CD1c-positive myeloid dendritic cell (primary cell): ENCODE measurements around the gene ZNF300.
"Not testable (repeated sequence)": the region's sequence is repeated elsewhere in the genome, so short reads cannot be mapped to it uniquely, and the experiment has no call there.

Source experiments
- DNase-seq: peaks from one replicate; pipeline ENCODE4 v3.0.0-alpha.2; 2016; ENCODE audit errors: extremely low spot score

Gene ZNF300

DNA sequence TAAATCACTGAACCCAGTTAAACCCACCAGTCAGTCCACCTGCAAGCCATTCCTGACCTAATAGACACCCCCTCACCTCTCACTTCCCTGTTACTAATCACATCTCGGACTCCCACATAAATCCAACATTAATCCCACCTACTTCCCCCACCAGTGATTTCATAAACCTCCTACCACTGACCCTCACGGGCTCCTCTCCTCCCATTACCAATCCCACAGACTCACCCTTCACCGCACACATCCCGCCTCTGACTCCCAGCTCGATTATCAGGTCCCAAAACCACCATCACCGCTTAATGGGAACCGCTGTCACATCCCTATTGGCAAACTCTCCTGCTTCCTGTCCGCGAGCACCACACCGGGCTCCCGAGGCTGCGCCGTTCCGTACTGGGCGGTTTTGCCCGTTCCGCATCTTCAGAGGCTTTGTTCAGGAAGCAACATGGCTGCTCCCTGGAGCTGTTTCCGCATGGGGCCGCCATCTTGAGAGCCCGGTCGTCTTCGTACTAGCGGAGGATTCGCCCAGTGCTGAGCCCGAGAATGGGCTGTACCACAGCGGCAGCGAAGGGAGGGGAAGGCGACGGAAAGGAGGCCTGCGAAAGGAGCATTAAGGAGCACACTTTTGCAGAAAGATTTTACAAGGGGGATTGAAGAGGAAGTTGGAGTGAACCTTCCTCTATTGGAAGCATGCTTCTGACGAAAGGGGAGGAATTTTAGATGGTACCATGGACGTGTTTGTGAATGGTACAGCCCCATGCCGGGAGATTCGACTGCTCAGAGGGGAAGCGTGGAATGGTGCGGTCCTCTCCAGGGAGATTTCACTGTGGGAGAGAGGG lies at the start of gene ZNF300:
TSS of gene ZNF300 (minus strand) at position 502 of the 833 bp plus-strand sequence. CDS start 1,825 bp downstream, outside the sequence.
- DNase-seq: peak; percentile 84

DNA sequence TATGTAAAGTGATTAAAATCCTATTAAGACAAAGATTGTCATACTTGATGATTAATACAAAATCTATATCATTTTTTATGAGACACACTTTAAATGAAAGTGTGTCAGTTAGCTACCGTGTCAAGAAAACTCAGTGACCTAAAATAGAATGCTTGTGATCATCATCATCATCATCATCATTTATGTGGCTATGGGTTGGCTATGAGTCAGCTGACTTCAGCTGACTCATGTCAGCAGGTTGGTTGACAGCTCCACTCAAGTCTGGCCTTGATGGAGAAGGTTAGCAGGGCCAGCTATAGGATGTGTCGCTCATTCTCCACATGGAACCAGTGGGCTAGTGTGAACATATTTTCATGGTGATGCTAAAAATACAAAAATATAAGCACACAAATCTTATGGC lies 43.8 kb upstream of the ZNF300 start:
- DNase-seq: no peak

DNA sequence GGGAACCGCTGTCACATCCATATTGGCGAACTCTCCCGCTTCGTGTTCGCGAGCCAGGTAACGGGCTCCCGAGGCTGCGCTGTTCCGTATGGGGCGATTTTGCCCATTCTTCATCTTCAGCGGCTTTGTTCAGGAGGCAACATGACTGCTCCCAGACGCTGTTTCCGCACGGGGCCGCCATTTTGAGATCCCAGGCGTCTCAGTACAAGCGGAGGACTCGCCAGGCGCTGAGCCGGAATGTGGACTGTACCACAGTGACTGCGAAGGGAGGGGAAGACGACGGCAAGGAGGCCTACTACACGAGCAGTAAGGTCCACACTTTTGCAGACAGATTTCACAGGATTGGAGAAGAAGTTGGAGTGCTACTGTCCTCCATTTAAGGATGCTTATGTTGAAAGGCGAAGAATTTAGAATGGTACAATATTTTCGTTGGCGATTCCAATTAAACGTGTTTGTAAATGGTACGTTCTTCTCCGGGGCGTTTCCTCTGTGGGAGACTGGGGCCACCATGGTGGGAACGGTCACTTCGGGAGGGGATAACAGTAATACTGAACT lies 41.6 kb upstream of the ZNF300 start:
- no peak for DNase-seq

DNA sequence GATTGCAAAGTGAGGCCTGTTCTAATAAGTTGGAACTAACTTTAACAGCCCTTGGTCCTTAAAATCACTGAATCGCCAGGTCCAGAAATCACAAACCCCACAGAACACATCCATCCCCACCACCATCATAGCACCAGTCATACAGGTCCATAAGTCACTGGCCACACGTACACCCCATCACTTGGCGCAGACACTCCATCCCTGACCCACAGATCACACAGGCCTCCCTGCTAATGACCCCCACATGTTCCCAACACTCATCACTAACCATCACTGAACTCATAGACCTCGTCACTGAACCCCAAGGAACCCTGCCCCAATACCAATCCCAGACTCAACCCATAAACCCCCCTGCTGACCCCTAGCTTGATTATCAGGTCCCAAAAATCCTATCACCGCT lies 41.2 kb upstream of the ZNF300 start:
- no peak for DNase-seq

DNA sequence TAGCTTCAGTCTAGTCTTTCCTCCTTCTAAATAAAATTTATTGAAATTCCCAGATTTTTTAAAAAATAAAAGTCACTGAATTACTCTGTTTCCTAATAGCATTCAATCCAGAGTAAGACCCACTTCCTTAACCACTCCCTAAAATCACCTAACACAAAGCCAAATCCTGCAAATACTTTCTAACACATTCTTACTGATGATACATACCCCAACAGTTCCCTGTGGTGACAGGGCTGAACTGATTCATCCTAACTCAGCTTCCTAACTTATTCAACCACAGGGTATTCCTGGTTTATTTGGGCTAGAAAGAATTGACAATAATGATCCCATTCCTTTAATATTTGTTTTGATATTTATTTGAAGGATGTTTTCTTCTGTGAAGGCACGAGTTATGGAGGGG lies 40.7 kb upstream of the ZNF300 start:
- DNase-seq: no peak

DNA sequence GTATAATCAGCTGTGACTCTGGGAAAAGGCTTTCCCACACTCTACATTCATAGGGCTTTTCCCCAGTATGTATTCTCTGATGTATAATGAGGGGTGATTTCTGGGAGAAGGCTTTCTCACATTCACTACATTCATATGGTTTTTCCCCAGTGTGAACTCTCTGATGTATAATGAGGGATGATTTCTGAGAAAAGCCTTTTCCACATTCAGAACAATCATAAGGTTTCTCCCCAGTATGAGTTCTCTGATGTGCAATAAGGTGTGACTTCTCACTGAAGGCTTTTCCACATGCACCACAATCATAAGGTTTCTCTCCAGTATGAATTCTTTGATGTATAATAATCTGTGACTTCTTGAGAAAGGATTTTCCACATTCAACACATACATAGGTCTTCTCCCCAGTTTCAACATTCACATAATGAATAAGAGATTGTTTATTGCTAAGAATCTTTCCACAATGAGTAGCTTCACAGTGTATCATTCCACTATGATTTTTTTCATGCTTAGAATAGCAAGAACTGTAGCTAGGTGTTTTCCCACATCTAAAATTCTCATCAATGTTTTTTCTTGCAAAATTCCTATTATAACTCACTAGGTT lies 26.7 kb upstream of the ZNF300 start:
- no peak for DNase-seq

DNA sequence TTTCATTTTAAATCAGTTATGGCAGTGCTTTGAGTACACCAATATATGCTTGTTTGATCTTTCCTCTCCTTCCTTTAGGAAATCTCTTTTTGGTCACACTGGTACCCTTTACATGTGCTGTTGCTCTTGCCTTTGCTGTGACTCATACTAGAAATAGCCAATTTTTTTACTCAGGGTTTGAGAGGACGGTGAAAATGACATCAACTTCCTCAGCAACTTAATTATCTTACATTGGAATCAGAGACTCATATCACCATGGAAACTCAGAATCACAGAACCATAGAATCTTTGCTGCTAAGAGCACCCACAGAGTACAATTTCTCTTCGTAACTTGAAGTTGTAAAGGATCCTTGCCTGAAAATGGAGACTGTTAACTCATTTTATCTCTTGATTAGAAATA lies 13.8 kb upstream of the ZNF300 start:
- DNase-seq: no peak

DNA sequence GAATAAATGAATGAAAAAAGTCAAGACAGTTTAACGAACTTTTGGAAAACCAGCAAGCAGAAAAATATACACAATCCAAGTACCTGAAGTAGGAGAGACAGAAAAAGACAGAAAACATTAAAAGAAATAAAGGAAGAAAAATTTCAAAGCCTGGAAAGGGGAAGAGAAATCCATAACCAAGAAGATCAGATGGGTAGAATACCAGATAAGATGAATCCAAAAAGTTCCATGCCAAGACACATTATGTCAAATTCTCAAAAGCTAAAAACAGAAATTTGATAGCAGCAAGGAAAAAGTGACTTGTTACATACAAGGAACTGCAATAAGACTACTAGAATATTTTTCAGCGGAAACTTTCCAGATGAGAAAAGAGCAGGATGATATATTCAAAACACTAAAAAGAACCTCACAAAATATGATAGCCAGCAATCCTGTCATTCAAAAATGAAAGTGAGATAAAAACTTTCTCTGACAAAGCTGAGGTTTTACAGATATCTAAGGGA lies 7.6 kb upstream of the ZNF300 start:
- DNase-seq: no peak

DNA sequence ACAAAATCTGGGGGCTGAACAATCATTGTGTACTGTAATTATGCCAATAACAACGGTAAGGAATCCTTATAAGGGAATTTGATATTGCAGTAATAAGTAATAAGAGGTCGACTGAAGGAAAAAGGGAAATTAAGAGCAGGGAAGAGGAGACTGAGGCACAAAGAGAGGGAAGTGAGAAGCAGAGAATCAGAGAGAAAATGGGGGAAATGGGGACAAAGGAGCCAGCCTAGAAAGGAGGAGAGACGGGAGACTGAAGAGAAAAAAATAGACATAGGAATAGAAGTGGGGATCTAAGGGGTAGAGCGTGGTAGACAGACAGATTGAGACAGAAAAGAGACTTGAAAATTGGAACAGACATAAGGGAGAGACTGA lies 518 bp upstream of the ZNF300 start:
- no peak for DNase-seq

DNA sequence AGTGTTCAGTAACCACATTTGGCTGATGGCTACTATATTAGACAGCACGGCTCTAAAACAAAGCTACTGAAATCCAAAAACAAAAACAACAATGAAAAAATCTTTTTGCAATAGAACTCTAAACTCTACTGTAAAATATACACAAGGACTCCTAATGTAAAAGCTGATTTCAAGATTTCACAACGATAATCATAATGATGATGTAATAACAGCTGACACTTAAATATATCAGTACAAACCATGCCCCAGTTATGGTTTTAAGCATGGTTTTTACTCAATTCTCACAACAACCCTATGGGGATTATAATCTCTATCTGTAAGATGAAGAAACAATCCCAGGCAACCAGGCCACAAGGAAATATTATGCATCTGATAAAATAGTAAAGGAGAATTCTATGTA lies 3.3 kb downstream of the ZNF300 start:
- DNase-seq: no peak

DNA sequence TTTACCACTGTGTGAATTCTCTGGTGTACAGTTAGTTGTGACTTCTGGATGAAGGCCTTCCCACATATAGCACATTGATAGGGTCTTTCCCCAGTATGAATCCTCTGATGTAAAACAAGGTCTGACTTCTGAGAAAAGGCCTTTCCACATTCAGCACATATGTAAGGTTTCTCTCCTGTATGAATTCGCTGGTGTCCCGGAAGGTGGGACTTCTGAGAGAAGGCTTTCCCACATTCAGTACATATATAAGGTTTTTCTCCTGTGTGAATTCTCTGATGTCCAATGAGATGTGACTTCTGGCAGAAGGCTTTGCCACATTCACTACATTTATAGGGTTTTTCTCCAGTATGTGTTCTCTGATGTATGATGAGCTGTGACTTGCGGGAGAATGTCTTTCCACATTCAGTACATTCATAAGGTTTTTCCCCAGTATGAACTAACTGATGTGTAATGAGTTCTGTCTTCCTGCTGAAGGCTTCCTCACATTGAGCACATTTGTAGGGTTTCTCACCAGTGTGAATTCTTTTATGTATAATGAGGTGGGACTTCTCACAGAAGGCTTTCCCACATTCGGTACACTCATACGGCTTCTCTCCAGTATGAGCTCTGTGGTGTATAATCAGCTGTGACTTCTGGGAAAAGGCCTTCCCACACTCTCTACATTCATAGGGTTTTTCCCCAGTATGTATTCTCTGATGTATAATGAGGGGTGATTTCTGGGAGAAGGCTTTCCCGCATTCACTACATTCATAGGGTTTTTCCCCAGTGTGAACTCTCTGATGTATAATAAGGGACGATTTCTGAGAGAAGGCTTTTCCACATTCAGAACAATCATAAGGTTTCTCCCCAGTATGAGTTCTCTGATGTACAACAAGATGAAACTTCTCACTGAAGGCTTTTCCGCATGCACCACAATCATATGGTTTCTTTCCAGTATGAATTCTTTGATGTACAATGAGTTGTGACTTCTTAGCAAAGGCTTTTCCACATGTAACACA lies 9.1 kb downstream of the ZNF300 start:
- DNase-seq: no peak

DNA sequence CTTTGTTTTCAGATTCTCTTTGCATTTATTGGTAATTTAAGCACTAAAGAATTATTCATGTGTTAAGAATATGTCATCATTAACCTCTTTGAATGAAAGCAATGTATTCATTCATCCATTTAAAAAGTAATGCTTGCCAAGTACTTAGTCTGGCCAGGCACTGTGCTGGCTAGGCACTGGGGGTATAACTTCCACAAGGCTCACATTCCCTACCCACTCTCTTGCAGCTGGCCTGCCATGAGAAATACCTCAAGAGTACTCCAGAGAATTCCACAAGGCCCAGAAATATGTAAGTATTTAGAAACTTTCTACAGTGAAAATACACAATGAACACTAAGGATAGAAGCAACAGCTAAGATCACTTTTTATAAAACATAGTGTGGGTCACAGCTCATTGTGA lies 25.4 kb downstream of the ZNF300 start:
- no peak for DNase-seq

DNA sequence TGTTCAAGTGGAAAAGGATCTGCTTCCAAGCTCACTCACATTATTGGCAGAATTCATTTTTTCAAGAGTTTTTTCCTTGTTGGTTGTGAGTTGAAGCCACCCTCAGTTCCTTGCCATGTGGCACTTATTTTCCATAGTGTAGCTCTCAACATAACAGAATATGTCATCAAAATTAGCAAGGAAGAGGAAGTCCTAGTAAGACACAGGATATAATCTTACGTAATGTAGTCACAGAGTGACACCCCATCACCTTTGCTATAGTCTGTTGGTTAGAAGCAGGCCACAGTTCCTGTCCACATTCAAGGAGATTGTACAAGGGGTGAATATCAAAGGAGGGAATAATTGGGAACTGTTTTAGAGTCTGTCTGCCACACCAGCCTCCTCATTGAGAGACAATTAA lies 42.7 kb downstream of the ZNF300 start:
- peak; percentile 20 for DNase-seq

DNA sequence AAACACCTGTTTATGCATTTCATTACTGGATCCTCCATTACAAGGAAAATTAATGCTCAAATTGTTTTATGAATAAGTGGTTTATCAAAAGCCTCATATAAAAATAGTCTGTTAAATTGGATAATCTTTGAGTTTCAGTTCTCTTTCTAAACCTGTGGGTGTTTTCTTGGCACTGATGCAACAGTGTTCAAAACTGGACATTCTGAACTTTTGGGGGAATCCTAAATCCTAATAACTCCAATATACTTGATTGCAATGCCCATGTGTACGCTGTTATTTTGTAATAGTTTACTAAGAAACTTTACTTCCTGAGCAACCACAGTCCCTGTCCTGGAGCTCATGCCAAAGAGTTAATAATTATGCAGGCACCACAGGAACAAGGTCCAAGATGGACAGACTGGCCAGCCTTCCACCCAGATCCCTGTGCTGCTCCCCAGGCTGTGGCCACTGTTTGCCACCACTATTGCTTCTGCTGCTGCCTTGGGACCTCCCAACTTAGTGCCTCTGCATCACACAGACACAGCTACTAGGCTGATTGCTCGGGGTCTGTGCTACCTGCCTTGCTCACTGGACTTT lies 44.4 kb downstream of the ZNF300 start:
- DNase-seq: peak; percentile 56

DNA sequence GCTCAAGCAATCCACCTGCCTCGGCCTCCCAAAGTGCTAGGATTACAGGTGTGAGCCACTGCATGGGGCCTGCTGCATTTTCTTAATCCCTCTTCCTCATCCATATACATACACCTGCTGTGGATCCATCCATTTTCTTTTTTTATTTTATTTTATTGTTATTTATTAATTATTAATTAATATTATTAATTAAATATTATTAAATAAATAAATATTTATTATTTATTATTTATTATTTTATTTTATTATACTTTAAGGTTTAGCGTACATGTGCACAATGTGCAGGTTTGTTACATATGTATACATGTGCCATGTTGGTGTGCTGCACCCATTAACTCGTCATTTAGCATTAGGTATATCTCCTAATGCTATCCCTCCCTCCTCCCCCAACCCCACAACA lies 48.1 kb downstream of the ZNF300 start:
- DNase-seq: not testable (repeated sequence)

DNA sequence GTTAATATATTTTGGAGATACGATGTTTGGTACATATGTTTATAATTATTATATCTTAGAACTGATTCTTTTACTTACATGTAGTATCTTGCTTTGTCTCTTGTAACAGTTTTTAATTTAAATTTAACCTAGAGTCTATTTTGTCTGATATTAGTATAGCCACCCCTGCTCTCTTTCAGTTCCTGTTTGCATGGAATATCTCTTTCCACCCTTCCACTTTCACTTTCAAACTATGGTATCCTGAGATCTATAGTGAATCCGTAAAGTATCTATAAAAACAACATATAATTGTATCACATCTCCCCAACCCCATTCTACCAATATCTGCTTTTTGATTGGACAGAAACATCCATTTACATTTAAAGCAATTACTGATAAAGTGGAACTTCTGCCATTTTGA lies 51.2 kb downstream of the ZNF300 start:
- DNase-seq: peak; percentile 45

DNA sequence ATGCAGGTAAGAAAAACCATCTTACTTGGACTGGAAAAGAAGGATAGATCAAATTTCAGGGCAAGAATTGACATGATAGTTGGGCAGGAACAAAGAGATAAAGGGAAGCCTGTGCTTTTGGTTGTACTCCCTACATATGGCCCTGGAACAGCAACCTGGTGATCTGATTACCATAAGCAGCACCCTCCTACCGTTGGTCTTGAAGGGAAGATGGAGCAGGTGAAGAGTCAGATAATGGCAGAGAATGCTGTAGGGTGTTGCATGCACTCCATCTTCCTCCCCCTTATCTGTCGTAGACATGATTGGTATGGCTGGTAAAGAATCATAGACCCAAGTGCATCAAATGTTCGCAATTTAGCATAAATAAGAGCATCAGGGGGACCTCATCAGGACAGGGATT lies 53.7 kb downstream of the ZNF300 start:
- DNase-seq: no peak

DNA sequence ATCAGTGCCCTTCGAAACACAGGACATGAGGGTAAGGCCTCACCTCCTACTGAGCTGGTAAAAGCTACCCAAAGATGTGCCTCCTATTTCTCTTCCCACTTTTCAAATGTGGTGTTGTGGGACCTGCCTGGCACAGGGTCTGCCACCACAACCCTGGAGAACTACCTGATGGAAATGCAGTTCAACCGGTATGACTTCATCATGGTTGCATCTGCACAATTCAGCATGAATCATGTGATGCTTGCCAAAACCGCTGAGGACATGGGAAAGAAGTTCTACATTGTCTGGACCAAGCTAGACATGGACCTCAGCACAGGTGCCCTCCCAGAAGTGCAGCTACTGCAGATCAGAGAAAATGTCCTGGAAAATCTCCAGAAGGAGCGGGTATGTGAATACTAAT lies 56.5 kb downstream of the ZNF300 start:
- no peak for DNase-seq

DNA sequence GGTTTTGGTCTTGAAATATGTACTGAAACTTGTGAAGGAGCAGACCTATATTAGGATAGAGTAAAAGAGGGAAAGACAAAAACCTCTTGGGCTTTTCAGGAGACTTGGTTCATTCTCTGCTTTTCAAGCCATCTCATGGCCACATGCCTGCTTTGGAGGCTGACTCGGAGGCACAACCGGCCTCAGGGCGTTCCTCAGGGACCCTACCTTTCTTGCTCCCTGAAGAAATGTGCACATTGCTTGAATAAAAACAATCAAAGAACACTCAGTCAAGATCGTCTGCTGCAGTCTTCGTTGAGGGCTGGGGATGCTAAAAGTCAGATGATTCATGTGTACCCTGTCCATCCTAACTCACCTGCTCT lies 57.5 kb downstream of the ZNF300 start:
- no peak for DNase-seq

DNA sequence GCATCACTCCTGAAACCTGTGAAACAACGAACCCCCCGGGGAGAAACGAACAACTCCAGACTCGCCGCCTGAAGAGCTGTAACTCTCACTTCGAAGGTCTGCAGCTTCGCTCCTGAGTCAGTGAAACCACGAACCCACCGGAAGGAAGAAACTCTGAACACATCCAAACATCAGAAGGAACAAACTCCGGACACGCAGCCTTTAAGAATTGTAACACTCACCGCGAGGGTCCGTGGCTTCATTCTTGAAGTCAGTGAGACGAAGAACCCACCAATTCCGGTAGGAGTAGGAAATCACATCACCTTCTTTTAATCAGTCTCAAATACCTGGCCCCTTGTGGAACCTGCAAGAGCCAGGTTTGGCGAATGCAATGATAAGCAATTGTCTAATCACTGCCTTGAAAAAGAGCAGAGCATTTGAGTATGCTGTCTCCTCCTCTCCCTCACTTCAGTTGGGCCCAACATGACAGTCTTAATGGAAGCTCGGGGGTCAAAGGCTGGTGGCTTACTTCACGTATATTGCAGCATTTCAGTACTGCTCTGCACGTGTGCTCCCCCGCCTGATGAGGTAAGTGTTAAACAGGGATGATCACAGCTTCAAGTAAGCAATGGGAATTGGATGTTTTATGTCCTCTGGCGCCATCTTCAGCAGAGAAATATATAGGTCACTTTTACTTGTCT lies 58.0 kb downstream of the ZNF300 start:
- DNase-seq: peak; percentile 87

DNA sequence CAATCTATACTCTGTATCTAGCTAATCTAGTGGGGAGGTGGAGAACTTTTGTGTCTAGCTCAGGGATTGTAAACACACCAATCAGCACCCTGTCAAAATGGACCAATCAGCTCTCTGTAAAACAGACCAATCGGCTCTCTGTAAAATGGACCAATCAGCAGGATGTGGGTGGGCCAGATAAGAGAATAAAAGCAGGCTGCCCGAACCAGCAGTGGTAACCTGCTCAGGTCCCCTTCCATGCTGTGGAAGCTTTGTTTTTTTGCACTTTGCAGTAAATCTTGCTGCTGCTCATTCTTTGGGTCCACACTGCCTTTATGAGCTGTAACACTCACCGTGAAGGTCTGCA lies 58.5 kb downstream of the ZNF300 start, which contains the start of gene IRGM:
TSS of gene IRGM (plus strand) at position 214 of the 346 bp plus-strand sequence. CDS start 1,603 bp downstream, outside the sequence.
- DNase-seq: not testable (repeated sequence)
